Effector memory CD4-positive, alpha-beta T cell (primary cell): Measurements from ENCODE around the gene CSNK1D.

Experiments
- DNase-seq, 3 donors: peaks; one replicate each; pipeline ENCODE4 v3.0.0-alpha.2; 2020
- H3K27ac ChIP-seq: 2 replicates; pipeline ENCODE4 v1.7.0; 2013; ENCODE audit warnings: mild to moderate bottlenecking, low read length, moderate library complexity; ENCODE audit not compliant: insufficient read depth, poor library complexity, severe bottlenecking
- H3K27me3 ChIP-seq: replicated peaks from 2 replicates; pipeline ENCODE4 v1.7.0; 2013; ENCODE audit warnings: mild to moderate bottlenecking, low read length; ENCODE audit not compliant: insufficient read depth, control insufficient read depth, poor library complexity, severe bottlenecking
- H3K36me3 ChIP-seq: 2 replicates; pipeline ENCODE4 v1.7.0; 2013; ENCODE audit warnings: mild to moderate bottlenecking, low read length, moderate library complexity; ENCODE audit not compliant: control insufficient read depth, insufficient read depth
- H3K4me1 ChIP-seq: 2 replicates; pipeline ENCODE4 v1.7.0; 2013; ENCODE audit warnings: low read length, mild to moderate bottlenecking; ENCODE audit not compliant: control insufficient read depth, insufficient read depth, poor library complexity, severe bottlenecking
- H3K4me3 ChIP-seq: 2 replicates; pipeline ENCODE4 v1.7.0; 2013; ENCODE audit warnings: low read length, low read depth, mild to moderate bottlenecking; ENCODE audit not compliant: insufficient read depth, poor library complexity, severe bottlenecking
- H3K9me3 ChIP-seq: 2 replicates; pipeline ENCODE4 v1.7.0; 2013; ENCODE audit warnings: mild to moderate bottlenecking, low read length, moderate library complexity; ENCODE audit not compliant: control insufficient read depth

CSNK1D gene

GRCh38 chr17:82300707-82301270 lies 27.3 kb upstream of the CSNK1D start:
- peaks cover 87% of the 10 kb centered on the region for H3K4me1 ChIP-seq
- H3K27ac ChIP-seq = peak overlapping the region; percentile 31
- DNase-seq = peak in 2 of 3 donors; percentile 36 to 48
- no peak overlapping the region for H3K4me3 ChIP-seq
- H3K9me3 ChIP-seq = no peaks in the 10 kb centered on the region
- no peaks in the 10 kb centered on the region for H3K27me3 ChIP-seq
- no peaks in the 10 kb centered on the region for H3K36me3 ChIP-seq

DNA sequence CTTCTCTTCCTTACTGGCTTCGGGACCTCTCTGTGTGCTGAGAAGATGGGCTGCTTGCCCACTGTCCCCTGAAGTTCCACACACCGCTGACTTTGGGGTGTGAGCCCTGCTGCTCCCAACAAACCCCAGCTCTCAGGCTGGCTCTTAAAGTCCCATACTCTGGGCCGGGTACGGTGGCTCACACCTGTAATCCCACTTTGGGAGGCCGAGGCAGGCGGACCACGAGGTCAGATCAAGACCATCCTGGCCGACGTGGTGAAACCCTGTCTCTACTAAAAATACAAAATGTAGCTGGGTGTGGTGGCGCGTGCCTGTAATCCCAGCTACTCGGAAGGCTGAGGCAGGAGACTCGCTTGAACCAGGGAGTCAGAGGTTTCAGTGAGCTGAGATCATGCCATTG lies 26.7 kb upstream of the CSNK1D start:
- DNase-seq = no peak
- Histone ChIP-seq H3K4me3 (no peak overlapping the region), H3K4me1 (peaks cover 82% of the 10 kb centered on the region), H3K9me3 (no peaks in the 10 kb centered on the region), H3K27ac (peak overlapping the region; percentile 31), H3K27me3 (no peaks in the 10 kb centered on the region), H3K36me3 (no peaks in the 10 kb centered on the region)

DNA sequence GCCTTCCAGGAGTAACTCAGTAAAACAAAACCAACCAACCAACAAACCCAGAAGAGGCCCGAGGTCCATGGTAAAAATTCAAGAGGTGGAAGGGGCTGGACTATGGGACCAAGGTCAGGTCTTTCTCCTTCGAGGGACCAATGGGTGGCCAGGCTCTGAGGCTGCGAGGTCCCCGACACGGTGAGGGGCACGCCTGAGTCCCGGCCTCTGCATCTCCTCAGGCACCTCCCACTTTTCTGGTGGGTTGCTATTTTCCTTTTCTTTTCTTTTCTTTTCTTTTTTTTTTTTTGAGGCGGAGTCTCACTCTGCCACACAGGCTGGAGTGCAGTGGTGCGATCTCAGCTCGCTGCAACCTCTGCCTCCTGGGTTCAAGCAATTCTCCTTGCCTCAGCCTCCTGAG lies 26.0 kb upstream of the CSNK1D start:
- no peak for DNase-seq
- Histone ChIP-seq H3K4me1 (peaks cover 78% of the 10 kb centered on the region), H3K27ac (peak overlapping the region; percentile 99), H3K27me3 (no peaks in the 10 kb centered on the region), H3K36me3 (no peaks in the 10 kb centered on the region), H3K9me3 (no peaks in the 10 kb centered on the region), H3K4me3 (no peak overlapping the region)

- peaks cover 71% of the 10 kb centered on the region for H3K4me1 ChIP-seq
- H3K9me3 ChIP-seq = no peaks in the 10 kb centered on the region
- no peaks in the 10 kb centered on the region for H3K27me3 ChIP-seq
- no peak for DNase-seq
- no peaks in the 10 kb centered on the region for H3K36me3 ChIP-seq
- H3K4me3 ChIP-seq = peak overlapping the region; percentile 54
- peak overlapping the region; percentile 99 for H3K27ac ChIP-seq
These were observed 25.3 kb upstream of the CSNK1D start for GRCh38 chr17:82298538-82299421.

GRCh38 chr17:82297714-82298537 lies 24.4 kb upstream of the CSNK1D start:
- Histone ChIP-seq H3K27ac (peak overlapping the region; percentile 99), H3K4me3 (peak overlapping the region; percentile 54), H3K9me3 (no peaks in the 10 kb centered on the region), H3K36me3 (no peaks in the 10 kb centered on the region), H3K4me1 (peaks cover 63% of the 10 kb centered on the region), H3K27me3 (no peaks in the 10 kb centered on the region)
- peak; percentile 93 to 94 (median 94) for DNase-seq

GRCh38 chr17:82297280-82297713 lies 23.8 kb upstream of the CSNK1D start:
- H3K9me3 ChIP-seq = no peaks in the 10 kb centered on the region
- H3K27me3 ChIP-seq = no peaks in the 10 kb centered on the region
- peak; percentile 82 to 90 (median 86) for DNase-seq
- peak overlapping the region; percentile 99 for H3K27ac ChIP-seq
- H3K36me3 ChIP-seq = no peaks in the 10 kb centered on the region
- peaks cover 59% of the 10 kb centered on the region for H3K4me1 ChIP-seq
- peak overlapping the region; percentile 54 for H3K4me3 ChIP-seq

DNA sequence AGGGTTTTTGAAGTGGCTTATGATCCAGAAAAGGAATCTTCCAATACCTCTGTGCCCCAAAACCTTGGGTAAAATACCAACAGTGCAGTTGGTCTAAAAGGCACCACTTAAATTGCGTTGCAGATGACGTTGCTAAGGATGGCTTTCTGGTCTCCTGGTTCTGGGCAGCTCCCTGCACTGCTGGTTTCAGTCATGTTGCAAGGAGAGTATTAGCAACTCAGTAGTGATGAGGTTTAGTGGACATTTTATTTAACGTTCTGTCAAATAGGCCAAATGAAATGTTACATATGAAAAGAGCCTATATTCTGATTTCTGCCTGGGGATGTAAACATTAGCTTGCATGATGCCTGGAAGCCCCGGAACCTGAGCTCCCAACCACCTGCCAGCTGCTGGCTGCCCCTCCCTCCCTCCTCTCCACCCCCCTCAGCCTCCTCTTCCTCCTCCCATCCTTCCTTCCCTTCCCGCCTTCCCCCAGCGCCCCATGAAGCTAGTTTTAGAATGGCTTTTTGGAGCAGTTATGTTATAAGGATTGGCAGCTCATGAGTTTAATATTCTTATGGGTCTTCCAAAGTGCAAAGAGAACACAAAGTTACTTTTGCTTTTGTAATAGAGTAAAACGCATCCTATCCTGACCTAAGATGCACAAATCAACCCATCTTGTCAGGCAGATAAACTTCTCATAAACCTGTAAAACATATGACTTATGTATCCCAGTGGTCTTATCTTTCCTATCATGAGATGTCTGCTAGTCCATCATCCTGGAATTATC lies 23.2 kb upstream of the CSNK1D start:
- Histone ChIP-seq H3K27ac (peak overlapping the region; percentile 99), H3K27me3 (no peaks in the 10 kb centered on the region), H3K4me3 (peak overlapping the region; percentile 54), H3K9me3 (no peaks in the 10 kb centered on the region), H3K4me1 (peaks cover 59% of the 10 kb centered on the region), H3K36me3 (no peaks in the 10 kb centered on the region)
- no peak for DNase-seq

- Histone ChIP-seq H3K27me3 (no peaks in the 10 kb centered on the region), H3K9me3 (no peaks in the 10 kb centered on the region), H3K27ac (no peak overlapping the region), H3K4me1 (peaks cover 47% of the 10 kb centered on the region), H3K4me3 (no peak overlapping the region), H3K36me3 (no peaks in the 10 kb centered on the region)
- DNase-seq = no peak
These were observed 21.9 kb upstream of the CSNK1D start for GRCh38 chr17:82295472-82295814.

DNA sequence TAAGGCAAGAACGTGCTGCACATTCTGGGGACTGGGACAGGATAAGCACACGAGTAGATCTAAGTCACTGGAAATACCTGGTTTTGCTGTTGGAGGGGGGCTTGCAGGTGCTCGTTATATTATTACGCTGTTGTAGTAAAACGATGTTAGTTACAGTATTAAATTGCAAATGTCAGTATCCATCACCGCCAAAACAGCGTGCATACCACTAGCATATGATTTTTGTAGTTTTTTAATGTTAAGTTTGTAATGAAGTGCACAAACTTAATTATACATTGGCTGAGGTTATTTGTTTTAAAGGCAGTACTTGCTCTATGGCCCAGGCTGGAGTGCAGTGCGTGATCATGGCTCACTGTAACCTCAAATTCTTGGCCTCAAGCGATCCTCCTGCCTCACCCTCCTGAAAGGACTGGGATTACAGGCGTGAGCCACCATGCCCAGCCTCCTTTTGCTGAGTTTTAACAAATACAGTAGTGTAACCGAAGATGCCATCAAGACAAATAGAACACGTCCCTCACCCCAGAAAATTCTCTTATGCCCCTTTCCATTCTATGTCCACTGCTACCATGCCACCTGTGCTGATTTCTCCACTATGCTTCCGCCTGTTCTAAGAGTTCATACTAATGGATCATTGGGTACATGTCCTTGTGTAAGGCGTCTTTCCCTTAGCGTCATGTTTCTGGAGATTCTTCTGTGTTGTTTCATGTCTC lies 20.7 kb upstream of the CSNK1D start:
- no peak for DNase-seq
- H3K27me3 ChIP-seq = no peaks in the 10 kb centered on the region
- H3K9me3 ChIP-seq = no peaks in the 10 kb centered on the region
- peak overlapping the region; percentile 38 for H3K27ac ChIP-seq
- no peaks in the 10 kb centered on the region for H3K36me3 ChIP-seq
- H3K4me1 ChIP-seq = peaks cover 35% of the 10 kb centered on the region
- no peak overlapping the region for H3K4me3 ChIP-seq
